SJSA1 (cell line): ENCODE data around the gene IGSF21. TPM values are rescaled to one million over a fixed set of nuclear protein-coding genes. Genes with fewer than 3 reads are reported as not detected.

ENCODE experiments used
- DNase-seq, 2 experiments: peaks; one replicate each; pipeline ENCODE4 v3.0.0-alpha.2; 2015 to 2020; ENCODE audit warnings: low spot score in 2 of 2, low read depth in 1 of 2
- H3K27ac ChIP-seq: fragments of 250-450 bp; sonication (Bioruptor Pico); 2 replicates; pipeline ENCODE4 v1.5.1; 2020; ENCODE audit warnings: mild to moderate bottlenecking, moderate library complexity
- H3K27me3 ChIP-seq: fragments of 250-450 bp; sonication (Bioruptor Pico); replicated peaks from 2 replicates; pipeline ENCODE4 v1.5.1; 2020; ENCODE audit warnings: mild to moderate bottlenecking, moderate library complexity
- H3K36me3 ChIP-seq: fragments of 250-450 bp; sonication (Bioruptor Pico); 2 replicates; pipeline ENCODE4 v1.5.1; 2020; ENCODE audit warnings: mild to moderate bottlenecking
- H3K4me1 ChIP-seq: fragments of 250-450 bp; sonication (Bioruptor Pico); replicated peaks from 2 replicates; pipeline ENCODE4 v1.6.1; 2021; ENCODE audit warnings: mild to moderate bottlenecking
- H3K4me3 ChIP-seq: fragments of 250-450 bp; sonication (Bioruptor Pico); 2 replicates; pipeline ENCODE4 v1.5.1; 2020; ENCODE audit warnings: mild to moderate bottlenecking
- H3K9me3 ChIP-seq: fragments of 250-450 bp; sonication (Bioruptor Pico); replicated peaks from 2 replicates; pipeline ENCODE4 v1.5.1; 2020; ENCODE audit warnings: mild to moderate bottlenecking
- total RNA-seq: library from RNA; depleted of rRNA; stranded (reverse); fragments of >200 nt; shearing (Covaris generic); gene quantifications from 2 replicates; pipeline ENCODE4 v1.2.3, GENCODE V29; 2014

The IGSF21 gene
- total RNA-seq, 1 experiment from 2014 or later: not detected

DNA sequence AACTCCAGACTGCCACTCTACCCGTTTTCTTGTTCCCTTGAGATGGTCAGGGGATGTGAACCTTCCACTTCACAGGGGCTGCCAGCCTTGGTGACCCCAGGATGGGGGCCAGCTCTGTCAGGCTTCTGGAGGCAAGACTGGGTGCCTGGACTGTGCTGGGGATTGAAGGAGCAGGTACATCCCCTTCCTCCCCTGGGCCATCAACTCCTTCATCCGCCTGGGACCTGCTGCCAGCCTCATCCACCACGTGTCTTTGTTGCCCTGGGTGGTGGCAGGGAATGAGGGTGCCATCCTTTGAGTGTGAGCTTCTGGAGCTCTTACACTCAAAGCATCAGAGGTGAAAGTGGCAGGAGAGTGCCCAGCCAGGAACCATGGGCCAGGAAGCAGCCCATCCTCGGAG lies 139.6 kb downstream of the IGSF21 start:
- Histone ChIP-seq H3K4me3 (no peak overlapping the region), H3K27ac (no peak overlapping the region), H3K36me3 (no peaks in the 10 kb centered on the region), H3K27me3 (no peaks in the 10 kb centered on the region), H3K9me3 (no peaks in the 10 kb centered on the region), H3K4me1 (no peaks in the 10 kb centered on the region)
- DNase-seq: no peak

GRCh38 chr1:18249631-18250030 lies 142.0 kb downstream of the IGSF21 start:
- H3K27me3 ChIP-seq: no peaks in the 10 kb centered on the region
- H3K27ac ChIP-seq: no peak overlapping the region
- no peak for DNase-seq
- no peaks in the 10 kb centered on the region for H3K36me3 ChIP-seq
- H3K4me1 ChIP-seq: no peaks in the 10 kb centered on the region
- no peaks in the 10 kb centered on the region for H3K9me3 ChIP-seq
- no peak overlapping the region for H3K4me3 ChIP-seq

- no peaks in the 10 kb centered on the region for H3K4me1 ChIP-seq
- H3K27me3 ChIP-seq: no peaks in the 10 kb centered on the region
- H3K9me3 ChIP-seq: no peaks in the 10 kb centered on the region
Measured at GRCh38 chr1:18253093-18253492, 145.5 kb downstream of the IGSF21 start.

GRCh38 chr1:18256282-18257235 lies 149.0 kb downstream of the IGSF21 start:
- no peaks in the 10 kb centered on the region for H3K36me3 ChIP-seq
- peak in 1 of 2 experiments; percentile 51 for DNase-seq
- no peak overlapping the region for H3K27ac ChIP-seq
- no peak overlapping the region for H3K4me3 ChIP-seq
- no peaks in the 10 kb centered on the region for H3K4me1 ChIP-seq
- H3K9me3 ChIP-seq: no peaks in the 10 kb centered on the region
- no peaks in the 10 kb centered on the region for H3K27me3 ChIP-seq

More at GRCh38 chr1:18253093-18253492, 145.5 kb downstream of the IGSF21 start:
- DNase-seq: no peak
- Histone ChIP-seq H3K27ac (no peak overlapping the region), H3K4me3 (no peak overlapping the region), H3K36me3 (no peaks in the 10 kb centered on the region)

DNA sequence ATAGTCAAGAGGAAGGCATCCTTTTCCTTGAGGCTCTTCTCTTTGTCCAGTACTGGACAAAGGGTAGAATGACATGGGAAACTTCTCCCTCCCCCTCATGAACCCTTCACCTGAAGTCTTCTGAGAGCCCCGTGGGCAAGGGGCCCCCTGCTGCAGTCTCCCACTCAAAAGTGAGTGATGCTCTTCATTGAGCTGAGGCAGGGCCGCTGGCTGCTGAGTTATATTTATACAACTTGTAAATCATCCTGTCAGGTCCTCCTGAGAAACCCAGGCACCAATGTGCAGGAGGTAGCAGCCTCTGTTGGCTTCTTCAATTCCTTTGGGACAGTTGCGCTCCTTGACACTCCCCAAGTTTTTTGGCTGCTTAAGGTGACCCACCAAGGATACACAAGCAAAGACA lies 150.2 kb downstream of the IGSF21 start:
- DNase-seq: no peak
- Histone ChIP-seq H3K36me3 (no peaks in the 10 kb centered on the region), H3K4me3 (no peak overlapping the region), H3K4me1 (no peaks in the 10 kb centered on the region), H3K27me3 (no peaks in the 10 kb centered on the region; the same call in 1 of the 2 replicates), H3K27ac (no peak overlapping the region), H3K9me3 (no peaks in the 10 kb centered on the region)

- no peak overlapping the region for H3K4me3 ChIP-seq
- H3K9me3 ChIP-seq: no peaks in the 10 kb centered on the region
- no peak for DNase-seq
- H3K27me3 ChIP-seq: no peaks in the 10 kb centered on the region; the same call in 1 of the 2 replicates
- no peaks in the 10 kb centered on the region for H3K4me1 ChIP-seq
- H3K36me3 ChIP-seq: no peaks in the 10 kb centered on the region
- no peak overlapping the region for H3K27ac ChIP-seq
Measured at GRCh38 chr1:18261891-18262290, 154.3 kb downstream of the IGSF21 start.

GRCh38 chr1:18262726-18263125 lies 155.1 kb downstream of the IGSF21 start:
- no peaks in the 10 kb centered on the region for H3K9me3 ChIP-seq
- H3K4me1 ChIP-seq: no peaks in the 10 kb centered on the region
- no peaks in the 10 kb centered on the region; the same call in 1 of the 2 replicates for H3K27me3 ChIP-seq
- H3K4me3 ChIP-seq: no peak overlapping the region
- DNase-seq: no peak
- no peaks in the 10 kb centered on the region for H3K36me3 ChIP-seq
- H3K27ac ChIP-seq: no peak overlapping the region

DNA sequence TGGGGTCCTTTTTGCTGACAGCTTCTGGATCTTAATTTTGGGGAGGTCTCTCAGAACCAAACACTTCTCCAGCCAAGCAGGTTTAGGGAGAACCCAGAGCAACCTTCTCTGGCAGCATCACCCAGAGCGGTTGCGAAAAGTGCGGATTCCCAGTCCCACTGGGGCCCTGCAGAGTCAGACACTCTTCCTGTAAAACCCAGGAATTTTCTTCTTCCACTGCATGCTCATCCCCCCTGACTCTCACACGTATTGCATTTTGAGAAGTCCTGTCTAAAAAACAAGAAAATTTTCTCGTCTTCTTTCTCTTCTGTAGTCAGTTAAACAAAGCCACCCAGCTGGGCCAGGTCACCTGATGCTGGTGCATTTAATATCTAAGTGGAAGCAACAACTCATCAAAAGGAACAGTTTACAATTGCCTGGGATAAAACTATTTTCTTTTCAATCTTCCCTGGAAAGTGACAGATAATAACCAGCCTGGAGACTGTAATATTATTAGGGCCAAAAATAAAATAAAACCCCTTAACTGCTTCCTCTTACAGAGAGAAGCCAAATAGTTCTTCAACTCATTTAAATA lies 156.0 kb downstream of the IGSF21 start:
- H3K36me3 ChIP-seq: no peaks in the 10 kb centered on the region
- H3K9me3 ChIP-seq: no peaks in the 10 kb centered on the region
- DNase-seq: no peak
- no peaks in the 10 kb centered on the region; the same call in 1 of the 2 replicates for H3K27me3 ChIP-seq
- no peak overlapping the region for H3K4me3 ChIP-seq
- no peaks in the 10 kb centered on the region for H3K4me1 ChIP-seq
- H3K27ac ChIP-seq: no peak overlapping the region

DNA sequence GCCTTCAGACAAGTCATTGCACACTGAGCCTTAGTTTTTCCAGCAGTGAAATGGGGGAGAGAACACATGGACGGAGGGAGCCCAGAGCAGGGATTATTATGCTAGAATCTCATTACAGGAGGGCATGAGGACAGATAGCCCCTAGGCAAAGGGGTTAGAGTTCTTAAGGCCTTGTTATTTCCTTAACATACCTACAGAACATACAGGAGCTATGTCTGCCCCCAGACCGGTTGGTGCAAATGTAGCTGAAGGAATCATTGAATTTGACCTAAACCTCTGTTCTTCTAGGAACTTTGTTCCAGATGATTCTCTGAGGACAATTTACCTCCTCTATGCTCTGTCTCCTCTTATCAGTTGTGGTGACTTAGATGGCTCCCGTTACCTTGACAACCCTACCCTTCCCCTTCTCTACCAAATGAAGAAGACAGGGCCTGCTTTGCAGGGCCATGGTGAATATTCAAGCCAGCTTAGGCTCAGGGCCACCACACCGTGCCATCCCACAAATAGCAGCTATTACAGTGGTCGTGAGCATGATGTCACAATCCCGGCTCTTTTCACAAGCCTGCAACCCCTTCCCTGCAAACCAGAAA lies 156.9 kb downstream of the IGSF21 start:
- Histone ChIP-seq H3K27me3 (no peaks in the 10 kb centered on the region; the same call in 1 of the 2 replicates), H3K4me3 (no peak overlapping the region), H3K9me3 (no peaks in the 10 kb centered on the region), H3K4me1 (no peaks in the 10 kb centered on the region), H3K27ac (no peak overlapping the region), H3K36me3 (no peaks in the 10 kb centered on the region)
- DNase-seq: no peak

GRCh38 chr1:18265641-18266040 lies 158.0 kb downstream of the IGSF21 start:
- Histone ChIP-seq H3K27ac (no peak overlapping the region), H3K4me1 (no peaks in the 10 kb centered on the region), H3K4me3 (no peak overlapping the region), H3K36me3 (no peaks in the 10 kb centered on the region), H3K27me3 (no peaks in the 10 kb centered on the region; the same call in 1 of the 2 replicates), H3K9me3 (no peaks in the 10 kb centered on the region)
- no peak for DNase-seq

- DNase-seq: no peak
- H3K4me1 ChIP-seq: no peaks in the 10 kb centered on the region
- H3K4me3 ChIP-seq: no peak overlapping the region
- H3K27me3 ChIP-seq: no peaks in the 10 kb centered on the region; the same call in 1 of the 2 replicates
- H3K36me3 ChIP-seq: no peaks in the 10 kb centered on the region
- no peaks in the 10 kb centered on the region for H3K9me3 ChIP-seq
- H3K27ac ChIP-seq: no peak overlapping the region
Measured at GRCh38 chr1:18266391-18266790, 158.8 kb downstream of the IGSF21 start.

DNA sequence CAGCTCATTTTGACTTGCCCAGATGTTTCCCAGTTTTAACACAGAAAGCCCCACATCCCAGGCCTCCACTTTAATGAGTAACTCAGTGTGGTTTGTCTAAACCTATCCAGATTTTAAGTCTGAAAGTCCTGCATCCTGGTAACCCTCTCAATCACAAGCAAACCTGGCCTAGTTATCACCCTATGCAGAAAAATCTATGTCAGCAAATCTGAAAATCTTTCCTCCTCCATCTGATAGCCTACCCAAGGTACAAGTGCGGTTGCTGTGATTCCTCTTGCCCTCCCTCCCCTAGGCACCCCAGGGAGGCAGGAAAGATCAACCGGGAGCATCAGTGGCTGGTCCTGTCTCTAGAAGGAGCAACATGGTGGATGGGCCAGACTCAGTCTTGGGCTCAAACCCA lies 163.7 kb downstream of the IGSF21 start:
- H3K36me3 ChIP-seq: no peaks in the 10 kb centered on the region
- no peaks in the 10 kb centered on the region for H3K9me3 ChIP-seq
- DNase-seq: no peak
- no peaks in the 10 kb centered on the region for H3K4me1 ChIP-seq
- no peak overlapping the region for H3K4me3 ChIP-seq
- H3K27me3 ChIP-seq: no peaks in the 10 kb centered on the region
- H3K27ac ChIP-seq: no peak overlapping the region

DNA sequence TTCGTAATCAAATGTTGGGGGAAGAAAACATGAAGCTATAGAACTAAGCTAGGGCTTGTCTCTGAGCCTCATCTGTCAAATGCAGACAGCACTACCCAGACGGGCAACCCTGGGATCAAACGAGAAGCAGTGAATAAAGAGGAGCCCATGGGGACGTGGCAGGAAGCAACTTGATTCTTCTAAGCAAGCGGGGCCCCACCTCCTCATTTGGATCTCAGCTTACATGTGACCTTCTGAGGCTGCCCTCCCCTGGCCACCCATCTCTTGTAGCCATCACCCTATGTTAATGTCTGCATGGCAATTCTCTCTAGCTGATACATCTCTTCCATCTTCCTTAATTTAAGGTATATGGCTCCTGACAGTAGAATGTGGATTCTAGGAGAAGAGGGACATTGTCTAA lies 171.3 kb downstream of the IGSF21 start:
- Histone ChIP-seq H3K9me3 (0 out of 2 replicates have a peak, but pooled peaks cover 3% of the 10 kb centered on the region), H3K4me3 (no peak overlapping the region), H3K27ac (no peak overlapping the region), H3K36me3 (no peaks in the 10 kb centered on the region), H3K4me1 (no peaks in the 10 kb centered on the region), H3K27me3 (peaks cover 3% of the 10 kb centered on the region; the same call in 1 of the 2 replicates)
- no peak for DNase-seq
